NCI-H345 treated with DMSO at 0.1 percent for 48 hours (cell line): ENCODE data around the gene CLDN20.

ENCODE experiments used
- DNase-seq: peaks from one replicate; lab custom pipeline; 2025; ENCODE audit not compliant: unreplicated experiment; lab: John Stamatoyannopoulos, UW

CLDN20 gene

DNA sequence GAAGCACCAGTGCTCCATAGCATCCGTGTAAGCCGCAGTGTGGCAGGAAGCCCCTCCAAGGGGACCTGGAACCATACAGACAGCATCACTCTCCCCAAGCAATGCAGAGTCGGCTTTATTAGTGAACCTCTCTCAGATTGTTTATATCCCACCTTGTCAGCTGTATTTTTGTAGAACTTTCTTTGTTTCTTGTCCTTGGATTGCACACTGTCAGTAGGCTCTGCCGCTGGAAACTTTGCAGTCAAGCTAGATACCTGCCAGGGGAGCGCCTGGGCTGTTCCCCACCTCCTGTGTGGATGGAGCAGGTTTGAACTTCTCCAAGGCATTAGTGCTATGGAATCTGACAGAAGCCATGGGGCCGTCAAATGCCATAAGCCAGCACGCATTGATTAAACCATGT lies 18.6 kb upstream of the CLDN20 start:
- DNase-seq = no peak

DNA sequence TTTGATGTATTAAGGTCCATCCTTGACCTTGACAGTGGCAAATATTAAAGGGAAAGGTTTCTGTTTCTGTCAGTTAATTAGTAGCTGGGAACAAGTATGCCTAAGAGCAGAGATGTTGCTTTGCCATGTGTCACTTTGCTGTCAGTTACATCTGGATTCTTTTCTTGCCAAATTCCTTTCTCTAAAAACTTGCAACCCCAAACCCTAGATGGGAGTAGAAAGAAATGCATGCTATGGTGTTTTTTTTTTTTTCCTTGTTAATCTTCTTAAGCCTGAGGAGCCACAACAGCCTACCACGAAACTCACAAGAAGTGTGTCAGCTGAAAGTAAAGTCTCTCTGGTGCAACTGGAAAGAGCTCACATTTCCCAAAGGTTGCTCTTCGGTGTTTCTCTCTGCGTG lies 18.0 kb upstream of the CLDN20 start:
- no peak for DNase-seq

DNA sequence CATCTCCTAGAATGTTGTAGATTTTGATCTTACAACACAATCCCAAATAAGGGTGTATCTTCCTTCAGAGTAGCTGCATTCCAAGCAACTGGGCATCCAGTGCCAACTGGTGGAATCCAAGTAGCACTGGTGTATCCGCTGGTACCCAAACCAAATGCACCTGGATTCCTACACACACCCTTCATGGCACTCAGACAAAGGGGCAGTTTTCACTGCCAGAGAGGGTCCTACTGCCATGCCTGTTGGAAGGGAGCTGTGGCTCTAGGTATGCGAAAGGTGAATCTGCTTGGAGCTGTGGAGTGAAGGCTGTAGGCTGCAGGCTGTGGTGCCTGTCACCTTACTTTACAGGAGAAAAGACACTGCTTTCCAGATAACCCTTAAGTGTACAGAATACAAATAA lies 17.0 kb upstream of the CLDN20 start:
- no peak for DNase-seq

DNA sequence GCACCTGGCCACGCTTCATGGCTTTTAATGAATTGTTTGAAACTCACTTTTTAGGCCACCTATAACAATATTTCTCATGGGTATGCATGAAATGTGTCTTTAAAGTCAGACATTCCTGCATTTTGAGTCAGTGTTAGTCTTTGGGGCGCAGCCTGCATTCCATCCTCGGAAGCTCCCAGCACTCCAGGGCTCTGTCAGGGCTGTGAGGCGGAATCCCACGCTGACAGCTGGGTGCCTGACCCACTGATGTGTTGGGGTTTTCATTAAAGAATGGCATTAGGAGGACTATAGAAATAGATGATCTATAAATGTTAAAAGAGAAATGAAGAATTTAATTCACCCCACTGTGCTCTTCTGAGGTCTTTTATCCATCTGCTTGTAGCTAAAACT lies 16.2 kb upstream of the CLDN20 start:
- DNase-seq = no peak

DNA sequence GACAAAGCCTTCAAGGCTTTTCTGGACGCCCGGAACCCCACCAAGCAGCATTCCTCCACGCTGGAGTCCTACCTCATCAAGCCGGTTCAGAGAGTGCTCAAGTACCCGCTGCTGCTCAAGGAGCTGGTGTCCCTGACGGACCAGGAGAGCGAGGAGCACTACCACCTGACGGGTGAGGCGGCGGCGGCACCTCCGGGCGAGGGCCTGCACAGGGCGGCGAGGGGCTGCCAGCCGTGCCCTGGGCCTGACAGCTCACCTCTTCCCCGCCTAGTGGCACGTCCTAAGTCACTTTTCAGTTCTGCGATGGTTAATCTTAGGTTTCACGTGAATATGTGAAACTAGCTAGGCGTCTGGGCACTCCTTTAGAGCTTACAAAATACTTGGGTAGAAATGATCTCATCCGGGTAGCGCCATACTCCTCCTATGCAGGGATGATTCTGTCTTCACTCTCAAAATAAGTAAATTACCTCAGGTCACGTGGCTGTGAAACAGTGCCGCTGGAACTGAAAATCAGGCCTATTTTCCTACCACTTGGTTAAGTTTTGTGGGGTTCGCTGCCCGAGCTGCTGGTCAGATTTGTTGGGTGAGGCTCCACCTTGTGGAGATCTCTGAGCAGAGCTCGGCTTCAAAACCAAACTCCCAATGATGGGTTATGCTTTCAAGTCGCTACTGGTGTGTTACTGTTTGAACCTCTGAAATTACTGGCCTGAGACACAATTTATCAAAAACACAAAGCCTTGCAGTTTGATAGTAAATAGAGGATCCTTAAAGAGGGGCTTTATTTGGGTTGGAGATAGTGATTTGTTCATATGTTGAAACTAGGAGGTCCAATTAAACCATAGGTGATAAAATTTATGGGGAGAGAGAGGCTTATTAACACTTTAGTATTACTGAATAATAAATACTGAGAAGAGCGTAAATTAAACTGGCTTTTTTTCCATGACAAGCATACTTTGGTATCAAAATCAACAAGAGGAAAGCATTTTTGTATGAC lies 15.5 kb upstream of the CLDN20 start:
- no peak for DNase-seq

DNA sequence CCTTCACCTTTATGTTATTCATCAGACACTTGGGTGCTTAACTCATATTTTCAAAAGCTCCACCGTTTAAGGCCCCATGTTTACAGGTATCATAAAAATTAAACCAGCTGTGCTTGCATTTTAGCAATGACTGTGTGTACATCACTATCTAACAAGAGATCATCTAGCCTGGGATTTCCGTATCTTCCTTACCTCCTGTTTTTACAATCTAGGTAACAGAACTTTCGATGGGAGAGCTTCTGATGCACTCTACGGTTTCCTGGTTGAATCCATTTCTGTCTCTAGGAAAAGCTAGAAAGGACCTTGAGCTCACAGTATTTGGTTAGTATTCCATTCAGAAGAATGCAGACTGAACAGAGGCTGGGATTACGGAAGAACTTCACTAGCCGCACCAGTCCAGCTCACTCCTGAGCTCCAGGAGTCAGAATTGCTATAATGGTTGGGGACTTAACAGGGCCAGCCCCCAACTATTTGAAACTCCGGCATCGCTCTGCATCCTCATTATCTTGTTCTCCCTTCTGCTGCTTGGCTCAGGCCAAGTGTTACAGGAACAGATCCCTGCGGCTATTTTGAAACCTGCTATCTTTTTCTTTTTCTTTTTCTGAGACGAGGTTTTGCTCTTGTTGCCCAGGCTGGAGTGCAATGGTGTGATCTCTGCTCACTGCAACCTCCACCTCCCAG lies 13.0 kb upstream of the CLDN20 start:
- no peak for DNase-seq

DNA sequence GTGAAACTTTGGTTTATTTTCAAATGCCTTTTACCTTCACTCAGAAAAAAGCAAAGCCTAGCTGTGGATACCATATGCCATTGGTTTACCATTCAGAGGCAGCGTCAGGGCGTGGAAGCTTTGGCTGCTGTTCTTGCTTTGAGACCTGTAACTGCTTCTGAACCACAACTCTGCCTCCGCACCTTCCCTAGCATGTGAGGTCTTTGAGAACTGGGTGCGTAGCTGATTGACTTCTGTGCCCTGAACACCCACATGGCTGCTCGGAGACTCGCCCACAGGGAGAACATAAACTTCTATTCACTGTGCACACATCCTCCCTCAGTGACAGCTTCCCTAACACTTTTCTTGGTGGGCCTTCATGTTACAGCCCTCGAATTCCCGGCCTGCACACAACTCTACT lies 11.2 kb upstream of the CLDN20 start:
- DNase-seq = no peak

DNA sequence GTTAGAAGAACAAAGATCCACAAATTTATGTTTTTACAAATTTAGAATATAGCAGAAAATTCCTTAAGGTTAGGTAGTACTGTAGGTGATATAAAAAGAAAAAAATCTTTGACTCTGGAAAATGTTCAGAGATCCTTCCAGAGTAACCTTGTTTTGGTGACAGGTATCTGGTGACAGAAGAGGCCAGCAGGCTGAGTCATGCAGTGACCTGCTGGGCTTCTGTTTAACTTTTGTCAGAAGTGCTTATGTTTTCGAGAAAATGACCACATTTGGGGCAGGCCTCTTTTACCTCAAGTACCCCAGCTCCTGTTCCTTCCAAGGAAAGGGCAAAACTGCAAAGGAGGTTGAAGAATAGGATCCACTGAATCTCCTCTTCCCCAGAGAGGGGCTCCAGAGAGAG lies 10.5 kb upstream of the CLDN20 start:
- DNase-seq = no peak

DNA sequence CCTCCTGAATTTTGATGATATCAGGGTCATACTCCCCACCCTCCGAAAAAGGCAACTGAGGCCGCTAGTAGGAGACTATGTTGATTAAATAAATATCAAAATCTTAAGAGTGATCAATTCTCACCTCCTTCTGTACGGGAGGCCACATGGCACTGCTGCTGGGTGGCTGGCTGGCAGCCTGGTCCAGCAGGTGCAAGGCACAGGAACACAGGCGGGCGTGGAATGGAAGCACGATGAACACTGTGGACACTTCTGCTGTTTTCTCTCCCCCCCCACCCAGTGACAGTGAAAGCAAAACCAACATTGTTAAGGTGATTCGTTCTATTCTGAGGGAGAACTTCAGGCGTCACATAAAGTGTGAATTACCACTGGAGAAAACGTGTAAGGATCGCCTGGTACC lies 9.7 kb upstream of the CLDN20 start:
- DNase-seq = no peak

DNA sequence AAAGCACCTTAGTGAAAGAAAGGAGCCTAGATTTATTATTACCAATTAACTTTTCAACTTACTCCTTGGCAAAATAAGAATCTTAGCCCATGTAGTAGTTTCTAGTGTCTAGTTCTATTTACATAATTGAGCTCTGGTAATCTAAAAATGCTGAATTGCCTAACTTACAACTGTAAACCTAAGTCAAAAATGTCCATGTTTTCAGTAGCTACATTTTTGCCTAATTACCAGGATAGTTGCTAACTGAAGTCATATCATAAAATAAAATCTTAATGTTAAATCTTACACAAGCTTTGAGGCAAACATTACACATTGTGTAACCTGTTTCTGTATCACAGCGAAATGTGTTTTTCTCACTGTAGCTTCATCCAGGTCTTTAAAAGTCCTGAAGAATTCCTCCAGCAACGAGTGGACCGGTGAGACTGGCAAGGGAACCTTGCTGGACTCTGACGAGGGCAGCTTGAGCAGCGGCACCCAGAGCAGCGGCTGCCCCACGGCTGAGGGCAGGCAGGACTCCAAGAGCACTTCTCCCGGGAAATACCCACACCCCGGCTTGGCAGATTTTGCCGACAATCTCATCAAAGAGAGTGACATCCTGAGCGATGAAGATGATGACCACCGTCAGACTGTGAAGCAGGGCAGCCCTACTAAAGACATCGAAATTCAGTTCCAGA lies 7.6 kb upstream of the CLDN20 start:
- no peak for DNase-seq

DNA sequence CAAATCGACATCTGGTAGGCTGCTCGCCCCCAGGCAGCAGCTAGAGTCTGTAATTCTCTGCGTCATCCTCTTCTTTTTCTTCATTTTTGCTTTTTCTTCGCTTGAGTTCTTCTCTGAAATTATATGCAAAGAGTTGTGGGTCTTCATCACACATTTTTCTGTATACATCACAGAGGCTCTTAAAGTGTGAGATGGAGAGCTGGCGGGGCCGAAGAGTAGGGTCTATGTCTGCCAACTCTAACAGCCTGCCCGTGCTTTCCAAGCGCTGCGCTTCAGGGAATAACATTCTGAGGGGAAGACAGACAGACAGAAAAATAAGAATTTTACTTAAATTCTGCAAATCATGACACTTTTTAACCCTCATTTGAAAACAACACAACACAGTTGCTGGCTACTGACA lies 6.0 kb upstream of the CLDN20 start:
- DNase-seq = no peak

DNA sequence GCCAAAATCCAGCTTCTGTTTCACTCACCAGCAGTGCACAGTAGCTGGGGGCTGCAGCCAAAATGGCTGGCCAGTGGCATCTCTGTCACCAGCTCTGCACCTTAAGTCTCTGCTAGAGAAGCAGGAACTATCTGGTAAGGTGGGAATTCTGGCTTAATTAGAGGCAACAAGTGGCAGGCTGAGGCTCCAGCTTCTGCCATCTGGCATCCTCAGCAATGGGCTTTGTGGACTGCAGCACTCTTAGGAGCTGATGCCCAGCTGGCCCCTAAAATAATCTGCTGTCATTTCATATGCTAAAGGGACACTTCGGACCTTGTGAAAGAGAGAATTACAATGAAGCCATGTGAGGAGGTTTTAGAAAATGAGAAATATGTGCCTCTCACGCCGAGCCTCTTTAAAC lies 4.6 kb upstream of the CLDN20 start:
- DNase-seq = no peak

DNA sequence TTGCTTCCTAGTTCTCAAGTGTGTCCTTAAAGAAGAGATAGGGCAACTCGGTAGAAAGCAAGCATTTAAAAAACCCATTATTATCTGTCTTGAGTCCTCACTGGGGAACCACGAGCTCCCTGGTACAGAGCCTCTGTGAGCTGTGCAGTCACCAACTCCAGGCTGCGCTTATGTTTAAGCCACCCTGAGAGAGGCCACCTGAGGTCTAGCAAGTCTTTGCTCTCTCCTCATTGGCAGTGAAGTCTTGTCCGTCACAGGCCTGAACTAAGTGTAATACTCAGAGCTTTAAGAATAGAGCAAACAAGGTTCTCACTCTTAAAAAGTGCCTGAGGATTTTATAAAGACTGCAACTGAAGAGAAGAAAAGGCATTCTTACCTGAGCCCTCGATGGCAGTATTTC lies 3.9 kb upstream of the CLDN20 start:
- DNase-seq = no peak

DNA sequence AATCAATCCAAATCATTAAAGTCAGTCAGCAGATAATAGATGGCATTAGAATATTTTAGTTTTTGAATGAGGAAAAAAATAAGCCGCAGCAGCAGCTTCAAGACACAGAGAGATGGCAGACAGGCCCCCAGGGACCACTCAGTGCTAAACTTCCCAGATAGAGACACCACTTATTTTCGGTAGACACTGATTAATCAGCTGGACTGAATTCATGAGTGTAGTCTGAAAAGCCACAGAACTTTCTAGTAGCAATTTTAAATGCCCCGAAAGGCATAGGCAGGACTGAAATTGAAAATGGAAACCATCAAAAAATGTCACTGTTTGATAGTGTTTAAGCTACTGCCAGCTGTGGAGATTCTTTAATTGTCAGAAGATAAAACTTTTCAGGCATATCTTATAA lies 3.1 kb upstream of the CLDN20 start:
- no peak for DNase-seq

DNA sequence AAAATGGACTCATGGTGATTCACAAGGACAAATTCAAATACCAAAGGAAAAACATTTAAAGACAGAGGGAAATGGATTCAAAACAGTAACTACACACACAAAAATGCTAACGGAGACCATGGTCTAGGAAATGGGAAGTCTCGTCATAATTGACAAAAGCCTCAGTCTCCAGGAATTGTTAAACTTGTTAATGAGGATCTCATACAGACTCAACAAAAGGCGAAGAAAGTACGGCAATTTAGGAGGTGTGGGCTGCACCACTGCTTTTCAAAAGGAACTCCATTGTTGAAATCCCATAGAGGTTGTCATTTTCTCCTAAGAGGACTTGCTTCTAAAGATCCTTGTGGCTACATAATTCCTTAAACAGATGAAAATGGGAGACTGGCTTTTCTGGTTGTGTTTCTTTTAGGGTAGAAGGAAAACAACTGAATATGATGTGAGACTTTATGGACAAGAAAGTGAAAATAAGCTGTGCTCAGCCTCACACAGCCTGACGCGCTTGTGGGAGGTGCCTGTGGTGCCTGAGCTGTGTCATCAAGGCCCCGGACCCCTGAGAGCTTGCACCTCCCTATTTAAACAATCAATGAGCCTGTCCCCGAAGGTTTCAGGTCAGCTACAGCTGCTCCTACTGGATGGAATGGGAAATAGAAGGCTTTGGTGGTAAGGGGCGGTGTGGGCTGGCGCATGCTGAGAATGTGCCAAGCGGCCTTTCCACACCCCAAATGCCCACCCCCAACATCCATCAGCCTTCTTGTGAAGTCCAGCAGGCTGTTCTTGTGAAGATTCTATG lies 2.5 kb upstream of the CLDN20 start:
- no peak for DNase-seq

DNA sequence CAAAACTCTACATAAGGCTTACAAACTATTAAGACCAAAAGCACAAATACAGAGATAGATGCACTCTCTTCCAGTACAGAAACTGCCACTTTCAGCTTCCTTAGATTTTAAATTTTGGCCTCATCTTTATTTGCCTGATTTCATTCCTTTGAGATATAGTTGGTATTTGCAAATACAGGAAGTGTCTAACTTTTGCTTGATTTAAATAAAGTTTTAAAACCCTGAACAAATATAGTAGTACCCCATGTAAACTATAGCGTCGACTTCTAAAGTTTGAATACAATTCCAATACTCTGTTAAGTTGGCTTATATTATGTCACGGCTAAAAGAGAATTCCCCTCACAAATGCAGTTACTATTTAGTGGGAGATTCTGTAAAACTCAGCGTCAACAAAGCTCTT lies 1.2 kb upstream of the CLDN20 start:
- DNase-seq = no peak

DNA sequence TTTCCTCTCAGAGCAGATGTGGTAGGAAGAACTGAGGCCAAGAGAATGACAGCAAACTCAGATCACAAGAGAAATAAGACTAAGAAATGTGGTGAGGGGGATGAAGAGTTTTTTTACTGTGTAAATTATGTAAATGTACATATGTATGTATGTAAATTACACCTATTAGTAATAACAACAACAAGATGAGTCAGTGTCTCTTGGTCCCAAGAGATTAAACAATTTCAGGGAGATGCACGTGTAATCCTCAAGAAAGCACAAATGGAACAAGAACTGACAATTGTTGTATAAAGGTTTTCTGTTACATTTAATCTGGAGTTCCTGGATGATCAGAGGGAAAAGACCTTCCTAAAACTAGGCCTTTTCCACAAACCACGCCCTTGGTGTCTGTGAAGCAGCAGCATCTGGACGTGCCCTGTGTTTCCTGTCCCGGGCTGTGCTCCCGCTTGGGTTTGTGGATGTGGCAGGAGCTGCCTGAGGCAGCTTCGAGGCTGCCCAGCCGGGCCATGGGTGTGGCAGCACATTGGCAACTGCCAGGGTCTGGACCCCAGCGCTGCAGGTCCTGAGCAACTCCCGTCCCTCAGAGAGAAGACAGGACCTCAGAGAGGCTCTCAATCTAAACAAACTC lies 994 bp downstream of the CLDN20 start:
- DNase-seq = no peak

DNA sequence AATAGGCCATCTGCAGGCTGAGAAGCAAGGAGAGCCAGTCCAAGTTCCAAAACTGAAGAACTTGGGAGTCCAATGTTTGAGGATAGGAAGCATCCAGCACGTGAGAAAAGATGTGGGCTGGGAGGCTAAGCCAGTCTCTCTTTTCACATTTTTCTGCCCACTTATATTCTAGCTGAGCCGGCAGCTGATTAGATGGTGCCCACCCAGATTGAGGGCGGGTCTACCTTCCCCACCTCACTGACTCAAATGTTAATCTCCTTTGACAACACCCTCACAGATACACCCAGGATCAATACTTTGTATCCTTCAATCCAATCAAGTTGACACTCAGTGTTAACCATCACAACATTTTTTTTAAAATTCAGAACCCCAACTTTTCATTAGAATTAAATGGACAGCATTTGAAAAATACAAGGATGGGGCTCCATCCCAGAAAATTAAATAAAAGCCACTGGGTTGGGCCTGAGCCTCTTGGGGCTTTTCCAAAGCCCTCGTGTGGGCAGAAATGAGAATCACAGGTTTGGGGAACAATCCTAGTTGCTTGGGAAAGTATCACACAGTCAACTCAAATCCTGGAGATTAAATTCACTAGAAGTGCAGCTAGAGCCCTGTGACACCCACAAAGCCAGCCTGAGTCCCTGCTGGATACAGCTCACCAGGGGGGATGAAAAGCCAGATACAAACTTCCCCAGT lies 2.2 kb downstream of the CLDN20 start:
- no peak for DNase-seq

DNA sequence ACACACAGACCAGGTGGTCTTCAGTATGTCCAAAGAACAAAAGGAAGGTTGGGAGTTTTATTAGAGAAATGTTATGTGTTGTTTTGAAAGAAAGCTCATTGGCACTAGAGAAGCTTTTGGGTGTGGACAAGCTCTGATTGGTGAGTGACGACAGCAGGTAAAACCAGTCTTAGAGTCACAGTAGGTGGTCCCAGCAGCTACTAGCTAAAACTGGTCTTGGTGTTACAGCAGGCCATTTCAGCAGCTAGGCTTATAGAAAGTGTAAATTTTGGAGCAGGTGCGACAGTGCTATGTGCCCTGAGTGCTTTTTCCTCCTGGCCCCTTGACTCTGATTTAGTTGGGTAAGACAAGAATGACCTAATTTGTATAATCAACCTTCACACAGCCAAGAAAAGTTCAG lies 3.6 kb downstream of the CLDN20 start:
- no peak for DNase-seq
